ENCODE data around the gene SLC22A25. TPM values are rescaled to one million over a fixed set of nuclear protein-coding genes. Genes with fewer than 3 reads are reported as not detected.
"Not testable (repeated sequence)": the region's sequence is repeated elsewhere in the genome, so short reads cannot be mapped to it uniquely, and the experiment has no call there.

The SLC22A25 gene
- total and polyA plus RNA-seq, 8 donors = not detected

- intact Hi-C loops (cut with DNase I; ENCODE audit: low total_unique reads) = no loop called here
- no peak for DNase-seq
- Histone ChIP-seq H3K27ac (no peak overlapping the region), H3K36me3 (no peaks in the 10 kb centered on the region), H3K9me3 (peaks cover 0 to 13% (median 0%) of the 10 kb centered on the region in 4 donors), H3K27me3 (no peaks in the 10 kb centered on the region), H3K4me1 (no peaks in the 10 kb centered on the region), H3K4me3 (no peak overlapping the region)
- TF ChIP-seq POLR2AphosphoS5 (IDR thresholded peaks at IDR 0.05) (no peak), CTCF (IDR thresholded peaks at IDR 0.05) (no peak), POLR2A (IDR thresholded peaks at IDR 0.05) (no peak)
Measured at GRCh38 chr11:63239254-63239653, 4.1 kb downstream of the SLC22A25 start.

GRCh38 chr11:63237413-63237812 lies 6.0 kb downstream of the SLC22A25 start:
- intact Hi-C loops (cut with DNase I; ENCODE audit: low total_unique reads) = no loop called here
- Histone ChIP-seq H3K27ac (no peak overlapping the region), H3K9me3 (peaks cover 0 to 13% (median 0%) of the 10 kb centered on the region in 4 donors), H3K4me1 (no peaks in the 10 kb centered on the region), H3K27me3 (no peaks in the 10 kb centered on the region), H3K4me3 (no peak overlapping the region), H3K36me3 (no peaks in the 10 kb centered on the region)
- DNase-seq = no peak
- TF ChIP-seq POLR2AphosphoS5 (IDR thresholded peaks at IDR 0.05) (no peak), CTCF (IDR thresholded peaks at IDR 0.05) (no peak), POLR2A (IDR thresholded peaks at IDR 0.05) (no peak), EP300 (IDR thresholded peaks at IDR 0.05) (no peak)

- DNase-seq; H3K4me3 ChIP-seq; H3K36me3 ChIP-seq; H3K27ac ChIP-seq; H3K27me3 ChIP-seq; H3K4me1 ChIP-seq; intact Hi-C loops (cut with DNase I; ENCODE audit: low total_unique reads): not testable (repeated sequence)
- WGBS, 5 donors = 65 to 81% (median 74%) methylated on average over 7 to 8 of the region's 8 CpGs
- H3K9me3 ChIP-seq = peaks cover 0 to 13% (median 0%) of the 10 kb centered on the region in 4 donors
Measured at GRCh38 chr11:63235471-63236461, 7.6 kb downstream of the SLC22A25 start.

DNA sequence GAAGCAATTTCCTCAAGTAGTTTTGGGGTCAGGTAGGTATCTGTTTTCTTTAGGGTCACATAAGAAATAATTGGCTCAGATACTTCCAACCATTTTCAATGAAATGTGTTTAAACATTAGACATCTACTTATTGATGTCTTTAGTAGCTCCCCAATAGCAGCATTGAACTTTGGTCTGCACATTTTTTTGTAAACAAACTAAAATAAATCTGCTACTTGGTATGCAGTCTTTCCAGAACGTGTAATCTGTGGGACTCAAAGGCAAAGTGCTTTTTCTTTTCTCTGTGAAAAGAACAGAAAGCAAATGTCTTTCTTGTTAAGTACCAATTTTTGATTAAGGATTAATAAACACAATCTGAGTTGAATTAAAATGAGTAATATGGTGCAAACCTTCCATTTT lies 13.6 kb downstream of the SLC22A25 start:
- no peaks in the 10 kb centered on the region for H3K4me1 ChIP-seq
- H3K36me3 ChIP-seq = no peaks in the 10 kb centered on the region
- no peak overlapping the region for H3K4me3 ChIP-seq
- H3K27me3 ChIP-seq = no peaks in the 10 kb centered on the region
- WGBS, 5 donors = 0 to 27% (median 11%) methylated on average over 1 of the region's 1 CpG
- no peaks in the 10 kb centered on the region for H3K9me3 ChIP-seq
- TF ChIP-seq POLR2AphosphoS5 (IDR thresholded peaks at IDR 0.05) (no peak), POLR2A (IDR thresholded peaks at IDR 0.05) (no peak), CTCF (IDR thresholded peaks at IDR 0.05) (no peak), EP300 (IDR thresholded peaks at IDR 0.05) (no peak)
- H3K27ac ChIP-seq = no peak overlapping the region
- DNase-seq = no peak
- intact Hi-C loops (cut with DNase I; ENCODE audit: low total_unique reads) = no loop called here

DNA sequence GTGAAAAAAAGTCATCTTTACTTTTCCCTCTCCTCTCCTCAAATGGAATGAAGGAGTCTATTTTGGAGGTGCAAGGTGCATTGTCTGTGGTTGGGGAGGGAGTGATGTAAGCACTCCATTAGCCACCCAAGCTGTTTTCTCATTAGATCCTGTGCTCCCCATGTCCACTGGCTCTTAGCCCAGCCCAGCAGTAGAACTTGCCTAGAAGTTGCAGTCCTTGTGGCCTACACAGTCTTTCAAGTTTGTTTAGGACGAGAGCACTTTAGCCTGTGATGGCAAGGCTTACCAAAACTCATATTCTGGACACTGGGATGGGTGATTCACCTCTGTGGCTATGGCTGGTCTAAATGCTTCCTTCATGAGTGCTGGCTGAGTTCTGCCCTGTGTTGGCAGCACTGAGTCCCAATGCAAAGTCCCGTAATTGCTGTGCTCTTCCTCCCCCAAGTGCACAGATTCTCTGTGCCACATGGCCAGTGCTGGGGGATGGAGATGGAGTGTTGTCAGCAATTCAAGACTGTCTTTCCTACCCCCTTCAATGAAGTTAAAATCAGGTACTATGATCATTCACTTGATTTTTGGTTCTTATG lies 15.8 kb downstream of the SLC22A25 start:
- intact Hi-C loops (cut with DNase I; ENCODE audit: low total_unique reads) = no loop called here

More for the DNA sequence above, 15.8 kb downstream of the SLC22A25 start:
- Histone ChIP-seq H3K36me3 (no peaks in the 10 kb centered on the region), H3K27ac (no peak overlapping the region), H3K9me3 (no peaks in the 10 kb centered on the region), H3K4me3 (no peak overlapping the region), H3K27me3 (no peaks in the 10 kb centered on the region), H3K4me1 (no peaks in the 10 kb centered on the region)
- no peak for TF ChIP-seq POLR2A (IDR thresholded peaks at IDR 0.05)
- no peak for TF ChIP-seq POLR2AphosphoS5 (IDR thresholded peaks at IDR 0.05)
- 77 to 91% (median 81%) methylated on average over 2 of the region's 2 CpGs for WGBS, 5 donors
- DNase-seq = no peak

All from stomach (tissue), 9 donors.